Heart left ventricle (tissue), 13 donors: Measurements from ENCODE around the gene PBX3.

Experiments used
- CTCF ChIP-seq, 12 donors: fragments of 200-600 bp; sonication (generic) in 4 of 12; IDR thresholded peaks; one replicate each; pipeline versions ENCODE4 v1.5.0 to v1.8.0; 2018 to 2022; ENCODE audit warnings: antibody characterized with exemption in 12 of 12, mild to moderate bottlenecking in 5 of 12
- POLR2A ChIP-seq, 2 donors: fragments of 450-650 bp; IDR thresholded peaks; one replicate each; pipeline ENCODE4 v1.6.1; 2017; ENCODE audit warnings: antibody characterized with exemption in 2 of 2, mild to moderate bottlenecking in 2 of 2, moderate library complexity in 2 of 2
- donor health status: ischemic (EF 13 %, LVEDD 7.1; RV severe dilation, severe dysfunction).
- donor health status: DM: no; HTN: yes; CAD: no.
- donor health status: DM: no; HTN: no; CAD: no.
- donor health status: ischemic (EF 25% LVEDD 6.9; RV normal size, moderate dysfunction).
- donor health status: ischemic (EF 25% LVEDD 5.7; RV mildly dilated, moderate dysfunction).
- donor health status: ischemic (EF 35%, LVEDD 5.7; RV mildly dilated, moderate dysfunction).
- donor health status: nonischemic (EF 11% LVEDD 7.7; RV severe dilation, severe dysfunction).
- donor health status: DM: yes; HTN: yes; CAD: no.
- donor health status: PGD.
- donor health status: ischemic (EF 29% LVEDD 5.4; RV normal size, mild dysfunction).
- donor health status: nonischemic (EF 23%, LVEDD 6.1; RV moderate dilation, normal function).

- TF ChIP-seq CTCF (IDR thresholded peaks at IDR 0.05) (no peak), POLR2A (IDR thresholded peaks at IDR 0.05) (no peak)
Measured at GRCh38 chr9:126002476-126003350, 255.5 kb downstream of the PBX3 start.
